CD14-positive monocyte (primary cell): ENCODE measurements around the gene SEC24C. TPM values are rescaled to one million over a fixed set of nuclear protein-coding genes. Genes with fewer than 3 reads are reported as not detected.

Experiments
- DNase-seq, 3 donors: peaks; one replicate each; pipeline ENCODE4 v3.0.0-alpha.2; 2011 to 2022
- H2AFZ ChIP-seq: 2 replicates; pipeline ENCODE4 v1.6.0; 2012; ENCODE audit warnings: mild to moderate bottlenecking, low read depth, low read length, inconsistent platforms; ENCODE audit not compliant: insufficient read depth, poor library complexity, severe bottlenecking
- H3K27ac ChIP-seq, 2 donors: 1 replicate in 1 of 2; 2 replicates in 1 of 2; pipeline ENCODE4 v1.5.1; 2012 to 2013; ENCODE audit warnings: low read length in 2 of 2, control low read depth in 1 of 2, inconsistent platforms in 1 of 2, low read depth in 1 of 2, mild to moderate bottlenecking in 1 of 2
- H3K27me3 ChIP-seq, 2 donors: one replicate each; pipeline versions ENCODE4 v1.6.0 to v1.6.1; 2011 to 2013; ENCODE audit warnings: low read length in 2 of 2; ENCODE audit not compliant: control insufficient read depth in 2 of 2, insufficient read depth in 2 of 2
- H3K36me3 ChIP-seq, 2 donors: replicated peaks in 1 of 2; 1 replicate in 1 of 2; 2 replicates in 1 of 2; pipeline versions ENCODE4 v1.5.1 to v1.6.1; 2012 to 2013; ENCODE audit warnings: low read length in 2 of 2, control low read depth in 1 of 2, inconsistent platforms in 1 of 2, mild to moderate bottlenecking in 1 of 2; ENCODE audit not compliant: insufficient read depth in 2 of 2, control insufficient read depth in 1 of 2
- H3K4me1 ChIP-seq, 2 donors: 1 replicate in 1 of 2; 2 replicates in 1 of 2; pipeline versions ENCODE4 v1.5.1 to v1.6.1; 2012 to 2013; ENCODE audit warnings: low read length in 2 of 2, control low read depth in 1 of 2, inconsistent platforms in 1 of 2, mild to moderate bottlenecking in 1 of 2, moderate library complexity in 1 of 2; ENCODE audit not compliant: insufficient read depth in 2 of 2, control insufficient read depth in 1 of 2
- H3K4me2 ChIP-seq: replicated peaks from 2 replicates; pipeline ENCODE3; 2012; ENCODE audit warnings: low read length, moderate library complexity, mild to moderate bottlenecking; ENCODE audit not compliant: poor library complexity, severe bottlenecking; ENCODE audit errors: extremely low read depth
- H3K4me3 ChIP-seq, 3 experiments: fragments of 200-600 bp in 1 of 3; sonication (generic) in 1 of 3; replicated peaks in 1 of 3; 1 replicate in 2 of 3; 2 replicates in 1 of 3; pipeline ENCODE4 v1.5.1; 2011 to 2013; ENCODE audit warnings: low read length in 3 of 3, mild to moderate bottlenecking in 3 of 3, control low read depth in 2 of 3, low read depth in 2 of 3, inconsistent platforms in 1 of 3, moderate library complexity in 1 of 3
- H3K79me2 ChIP-seq: 2 replicates; pipeline ENCODE4 v1.6.0; 2012; ENCODE audit warnings: mild to moderate bottlenecking, control low read depth, inconsistent platforms, low read length, moderate library complexity; ENCODE audit not compliant: insufficient read depth
- H3K9ac ChIP-seq: 2 replicates; pipeline ENCODE4 v1.6.0; 2017; ENCODE audit warnings: low read length, mild to moderate bottlenecking; ENCODE audit not compliant: insufficient read depth, poor library complexity, severe bottlenecking
- H3K9me3 ChIP-seq, 2 donors: replicated peaks in 1 of 2; 1 replicate in 1 of 2; 2 replicates in 1 of 2; pipeline versions ENCODE4 v1.5.1 to v1.6.1; 2012 to 2013; ENCODE audit warnings: low read length in 2 of 2, control low read depth in 1 of 2; ENCODE audit not compliant: control insufficient read depth in 1 of 2, insufficient read depth in 1 of 2
- H4K20me1 ChIP-seq: 2 replicates; pipeline ENCODE4 v1.6.0; 2012; ENCODE audit warnings: mild to moderate bottlenecking, low read length, control low read depth, moderate library complexity; ENCODE audit not compliant: insufficient read depth
- H3K27ac Mint-ChIP-seq, 7 donors: one replicate each; pipeline ENCODE4 v1.8.0; 2020; ENCODE audit warnings: mild to moderate bottlenecking in 7 of 7, mixed read lengths in 7 of 7, moderate library complexity in 6 of 7, inconsistent platforms in 2 of 7
- H3K27me3 Mint-ChIP-seq, 3 donors: one replicate each; pipeline ENCODE4 v1.8.0; 2021 to 2022; ENCODE audit warnings: low read depth in 3 of 3, mild to moderate bottlenecking in 3 of 3, mixed read lengths in 3 of 3, moderate library complexity in 3 of 3, inconsistent platforms in 1 of 3
- H3K36me3 Mint-ChIP-seq, 2 donors: one replicate each; pipeline ENCODE4 v1.8.0; 2020; ENCODE audit warnings: mixed read lengths in 2 of 2, inconsistent platforms in 1 of 2, mild to moderate bottlenecking in 1 of 2
- H3K4me1 Mint-ChIP-seq: one replicate; pipeline ENCODE4 v1.8.0; 2020; ENCODE audit warnings: mild to moderate bottlenecking, mixed read lengths
- H3K4me3 Mint-ChIP-seq, 2 donors: one replicate each; pipeline ENCODE4 v1.8.0; 2020; ENCODE audit warnings: mild to moderate bottlenecking in 2 of 2, mixed read lengths in 2 of 2, moderate library complexity in 1 of 2
- H3K9me3 Mint-ChIP-seq, 7 donors: one replicate each; pipeline ENCODE4 v1.8.0; 2020 to 2022; ENCODE audit warnings: mixed read lengths in 7 of 7, mild to moderate bottlenecking in 6 of 7, moderate library complexity in 6 of 7, inconsistent platforms in 2 of 7
- WGBS: methylation state at CpG from one replicate; pipeline ENCODE4 v1.1.5; 2013; ENCODE audit warnings: missing lambda C conversion rate; ENCODE audit not compliant: insufficient coverage; 5-methylcytosine and 5-hydroxymethylcytosine counted together
- intact Hi-C, 2 donors: fragments of 100-400 bp; cut with micrococcal nuclease; formaldehyde crosslinking; loops; one replicate each; pipeline versions ENCODE4 v1.15.0 to v1.15.1; 2023
- polyA plus RNA-seq, 3 donors: library from polyadenylated mRNA; depleted of rRNA in 1 of 3; unstranded in 2 of 3; stranded (reverse) in 1 of 3; fragments of 300-500 nt in 2 of 3; fragments of >200 nt in 1 of 3; fragmentation: Illumina TruSeq in 2 of 3; gene quantifications; 1 replicate in 2 of 3; 2 replicates in 1 of 3; pipeline ENCODE4 v1.2.3, GENCODE V29; 2012 to 2021
- TF ChIP-seq, protein P1 (sequence below): fragments of 200-600 bp; IDR thresholded peaks from one replicate; pipeline ENCODE4 v1.8.0; 2022; ENCODE audit warnings: antibody characterized with exemption, mild to moderate bottlenecking

SEC24C gene
- polyA plus RNA-seq, 3 donors = 25.7 to 65.8 (median 44.8) TPM

DNA sequence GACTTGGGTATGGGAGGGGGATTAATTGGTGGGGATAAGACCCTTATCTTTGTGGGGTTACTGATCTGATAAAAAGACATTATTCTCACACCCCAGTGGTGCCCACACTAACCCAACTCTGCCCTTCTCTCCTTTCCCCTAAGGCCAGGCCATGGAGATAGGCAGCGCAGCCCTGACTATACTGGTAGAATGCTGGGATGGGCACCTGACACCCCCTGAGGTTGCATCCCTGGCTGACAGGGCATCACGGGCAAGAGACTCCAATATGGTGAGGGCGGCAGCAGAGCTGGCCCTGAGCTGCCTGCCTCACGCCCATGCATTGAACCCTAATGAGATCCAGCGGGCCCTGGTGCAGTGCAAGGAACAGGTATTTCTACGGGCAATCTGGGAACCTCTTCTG, 53.9 kb downstream of the SEC24C start:
- no peaks in the 10 kb centered on the region for H3K27me3 ChIP-seq
- TF ChIP-seq, protein P1, sequence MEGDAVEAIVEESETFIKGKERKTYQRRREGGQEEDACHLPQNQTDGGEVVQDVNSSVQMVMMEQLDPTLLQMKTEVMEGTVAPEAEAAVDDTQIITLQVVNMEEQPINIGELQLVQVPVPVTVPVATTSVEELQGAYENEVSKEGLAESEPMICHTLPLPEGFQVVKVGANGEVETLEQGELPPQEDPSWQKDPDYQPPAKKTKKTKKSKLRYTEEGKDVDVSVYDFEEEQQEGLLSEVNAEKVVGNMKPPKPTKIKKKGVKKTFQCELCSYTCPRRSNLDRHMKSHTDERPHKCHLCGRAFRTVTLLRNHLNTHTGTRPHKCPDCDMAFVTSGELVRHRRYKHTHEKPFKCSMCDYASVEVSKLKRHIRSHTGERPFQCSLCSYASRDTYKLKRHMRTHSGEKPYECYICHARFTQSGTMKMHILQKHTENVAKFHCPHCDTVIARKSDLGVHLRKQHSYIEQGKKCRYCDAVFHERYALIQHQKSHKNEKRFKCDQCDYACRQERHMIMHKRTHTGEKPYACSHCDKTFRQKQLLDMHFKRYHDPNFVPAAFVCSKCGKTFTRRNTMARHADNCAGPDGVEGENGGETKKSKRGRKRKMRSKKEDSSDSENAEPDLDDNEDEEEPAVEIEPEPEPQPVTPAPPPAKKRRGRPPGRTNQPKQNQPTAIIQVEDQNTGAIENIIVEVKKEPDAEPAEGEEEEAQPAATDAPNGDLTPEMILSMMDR = no peak
- no peak overlapping the region for H3K4me2 ChIP-seq
- no peak overlapping the region for H2AFZ ChIP-seq
- no peak for DNase-seq
- no peak overlapping the region for H3K4me3 ChIP-seq
- peaks cover 91 to 100% of the 10 kb centered on the region in 2 donors for H3K36me3 ChIP-seq
- peaks cover 0 to 2% (median 0%) of the 10 kb centered on the region in 7 donors for H3K9me3 Mint-ChIP-seq
- H3K79me2 ChIP-seq = no peaks in the 10 kb centered on the region
- intact Hi-C loops = no loop called here
- no peak overlapping the region for H3K9ac ChIP-seq
- no peaks in the 10 kb centered on the region for H3K4me1 Mint-ChIP-seq
- no peaks in the 10 kb centered on the region for H3K27me3 Mint-ChIP-seq
- H3K36me3 Mint-ChIP-seq = peaks cover 85 to 100% of the 10 kb centered on the region in 2 donors
- H3K4me3 Mint-ChIP-seq = no peak overlapping the region
- H3K9me3 ChIP-seq = no peaks in the 10 kb centered on the region
- 98% methylated on average over 5 of the region's 6 CpGs for WGBS
- H3K4me1 ChIP-seq = no peaks in the 10 kb centered on the region
- H3K27ac ChIP-seq = no peak overlapping the region
- peaks cover 65% of the 10 kb centered on the region for H4K20me1 ChIP-seq
- peak overlapping the region in 3 of 7 donors; percentile 1 to 55 (median 26) for H3K27ac Mint-ChIP-seq

DNA sequence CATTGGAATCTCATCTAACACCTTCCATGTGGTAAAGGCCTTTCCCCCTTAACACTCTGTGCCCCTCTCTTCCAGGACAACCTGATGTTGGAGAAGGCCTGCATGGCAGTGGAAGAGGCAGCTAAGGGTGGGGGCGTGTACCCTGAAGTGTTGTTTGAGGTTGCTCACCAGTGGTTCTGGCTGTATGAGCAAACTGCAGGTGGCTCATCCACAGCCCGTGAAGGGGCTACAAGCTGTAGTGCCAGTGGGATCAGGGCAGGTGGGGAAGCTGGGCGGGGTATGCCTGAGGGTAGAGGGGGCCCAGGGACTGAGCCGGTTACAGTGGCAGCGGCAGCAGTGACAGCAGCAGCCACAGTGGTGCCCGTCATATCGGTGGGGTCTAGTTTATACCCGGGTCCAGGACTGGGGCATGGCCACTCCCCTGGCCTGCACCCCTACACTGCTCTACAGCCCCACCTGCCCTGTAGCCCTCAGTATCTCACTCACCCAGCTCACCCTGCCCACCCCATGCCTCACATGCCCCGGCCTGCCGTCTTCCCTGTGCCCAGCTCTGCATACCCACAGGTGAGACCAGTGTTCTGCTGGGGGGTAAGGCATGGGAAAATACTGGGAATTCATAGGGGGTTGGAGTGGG, 54.9 kb downstream of the SEC24C start:
- H3K4me1 Mint-ChIP-seq = peaks cover 6% of the 10 kb centered on the region
- Histone ChIP-seq H3K4me1 (no peaks in the 10 kb centered on the region), H3K27ac (no peak overlapping the region), H3K9me3 (no peaks in the 10 kb centered on the region), H3K4me2 (no peak overlapping the region), H2AFZ (no peak overlapping the region), H3K4me3 (no peak overlapping the region), H3K27me3 (no peaks in the 10 kb centered on the region), H3K9ac (no peak overlapping the region), H3K79me2 (no peaks in the 10 kb centered on the region), H3K36me3 (peaks cover 91 to 100% of the 10 kb centered on the region in 2 donors), H4K20me1 (peaks cover 71% of the 10 kb centered on the region)
- TF ChIP-seq, protein P1 = no peak
- peaks cover 85 to 100% of the 10 kb centered on the region in 2 donors for H3K36me3 Mint-ChIP-seq
- WGBS = 87% methylated on average over 7 of the region's 10 CpGs
- H3K27ac Mint-ChIP-seq = peak overlapping the region in 4 of 7 donors; percentile 19 to 54 (median 30)
- H3K4me3 Mint-ChIP-seq = no peak overlapping the region
- no peak for DNase-seq
- no peaks in the 10 kb centered on the region for H3K27me3 Mint-ChIP-seq
- peaks cover 0 to 2% (median 0%) of the 10 kb centered on the region in 7 donors for H3K9me3 Mint-ChIP-seq
- intact Hi-C loops = no loop called here
